GM12874 (cell line): ENCODE measurements around the gene CRLF2.

Source experiments
- TF ChIP-seq, protein P1 (sequence below): IDR thresholded peaks from 2 replicates; pipeline ENCODE4 v1.5.1; 2011; ENCODE audit warnings: low read depth, mild to moderate bottlenecking, control low read depth, low read length, moderate library complexity; ENCODE audit not compliant: insufficient read depth

CRLF2 gene

GRCh38 chrX:1147611-1148515 is 64.6 kb downstream of the CRLF2 start:
- TF ChIP-seq, protein P1, sequence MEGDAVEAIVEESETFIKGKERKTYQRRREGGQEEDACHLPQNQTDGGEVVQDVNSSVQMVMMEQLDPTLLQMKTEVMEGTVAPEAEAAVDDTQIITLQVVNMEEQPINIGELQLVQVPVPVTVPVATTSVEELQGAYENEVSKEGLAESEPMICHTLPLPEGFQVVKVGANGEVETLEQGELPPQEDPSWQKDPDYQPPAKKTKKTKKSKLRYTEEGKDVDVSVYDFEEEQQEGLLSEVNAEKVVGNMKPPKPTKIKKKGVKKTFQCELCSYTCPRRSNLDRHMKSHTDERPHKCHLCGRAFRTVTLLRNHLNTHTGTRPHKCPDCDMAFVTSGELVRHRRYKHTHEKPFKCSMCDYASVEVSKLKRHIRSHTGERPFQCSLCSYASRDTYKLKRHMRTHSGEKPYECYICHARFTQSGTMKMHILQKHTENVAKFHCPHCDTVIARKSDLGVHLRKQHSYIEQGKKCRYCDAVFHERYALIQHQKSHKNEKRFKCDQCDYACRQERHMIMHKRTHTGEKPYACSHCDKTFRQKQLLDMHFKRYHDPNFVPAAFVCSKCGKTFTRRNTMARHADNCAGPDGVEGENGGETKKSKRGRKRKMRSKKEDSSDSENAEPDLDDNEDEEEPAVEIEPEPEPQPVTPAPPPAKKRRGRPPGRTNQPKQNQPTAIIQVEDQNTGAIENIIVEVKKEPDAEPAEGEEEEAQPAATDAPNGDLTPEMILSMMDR, result no peak

DNA sequence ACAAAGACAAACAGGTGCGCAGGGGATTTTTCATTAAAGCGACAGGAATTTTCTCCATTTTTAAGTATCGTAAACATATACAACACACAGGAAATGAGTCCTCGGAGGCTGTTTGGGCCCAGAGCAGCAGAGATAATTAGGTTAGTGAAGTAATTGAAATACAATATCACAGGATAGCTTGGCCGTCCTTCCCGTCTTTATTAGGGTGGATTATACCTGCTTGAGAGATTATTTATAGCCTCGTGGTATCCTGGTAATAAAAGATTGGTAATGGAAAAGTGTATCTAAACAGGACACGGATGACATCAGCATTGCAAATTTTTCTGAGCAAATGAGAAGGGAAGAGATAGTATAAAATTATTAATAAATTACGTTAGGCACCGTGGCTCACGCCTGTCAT is 68.2 kb downstream of the CRLF2 start:
- TF ChIP-seq, protein P1, result no peak
